GM12878 (cell line): Measurements from ENCODE around the gene MMP7. TPM values are rescaled to one million over a fixed set of nuclear protein-coding genes. Genes with fewer than 3 reads are reported as not detected.

Experiments used
- ATAC-seq: fragments of 200-7000 bp; cut with Tn5 transposase; 3 replicates; pipeline ENCODE4 v1.9.1; 2020; ENCODE audit warnings: mild to moderate bottlenecking, moderate library complexity
- BruUV-seq: library from RNA; stranded (reverse); fragments of 400-500 nt; replicated peaks from 2 replicates; lab custom pipeline; 2021; lab: Mats Ljungman, UMichigan
- CTCF ChIA-PET: fragments of 300-600 bp; sonication (Branson Sonifier 250); formaldehyde crosslinking; extraction: SDS; loops from one replicate; lab custom pipeline; 2021; ENCODE audit warnings: inconsistent platforms; lab: Yijun Ruan, JAX
- POLR2A ChIA-PET: fragments of 350-600 bp; formaldehyde crosslinking; extraction: SDS; loops from one replicate; lab custom pipeline; 2021; ENCODE audit warnings: inconsistent platforms; lab: Charles Lee
- RAD21 ChIA-PET: fragments of 300-600 bp; sonication (Branson Sonifier 250); formaldehyde crosslinking; loops from one replicate; lab custom pipeline; 2023; ENCODE audit warnings: antibody characterized with exemption; ENCODE audit not compliant: unreplicated experiment; lab: Charles Lee
- SMC1A ChIA-PET: fragments of 300-600 bp; sonication (Branson Sonifier 250); formaldehyde crosslinking; loops from one replicate; lab custom pipeline; 2023; ENCODE audit not compliant: unreplicated experiment, uncharacterized antibody; lab: Charles Lee
- DNase-seq: peaks from one replicate; pipeline ENCODE4 v3.0.0-alpha.2; 2011; ENCODE audit warnings: low read depth, low spot score
- FAIRE-seq: peaks from 3 replicates; lab custom pipeline; 2011; peaks lifted over from hg19 to GRCh38; lab: Jason Lieb, UNC
- H2AFZ ChIP-seq: 2 replicates; pipeline ENCODE4 v1.6.0; 2011; ENCODE audit warnings: low read depth, low read length, control low read depth; ENCODE audit not compliant: control insufficient read depth
- H3K27ac ChIP-seq: 2 replicates; pipeline ENCODE4 v1.5.1; 2011; ENCODE audit warnings: control low read depth; ENCODE audit not compliant: control insufficient read depth, insufficient read depth
- H3K27me3 ChIP-seq, 2 experiments: replicated peaks in 1 of 2; 2 replicates each; pipeline versions ENCODE4 v1.6.0 to v1.6.1; 2011; ENCODE audit warnings: low read length in 1 of 2; ENCODE audit not compliant: control insufficient read depth in 2 of 2, insufficient read depth in 2 of 2
- H3K36me3 ChIP-seq, 2 experiments: 2 replicates each; pipeline ENCODE4 v1.5.1; 2011; ENCODE audit warnings: low read length in 1 of 2; ENCODE audit not compliant: control insufficient read depth in 2 of 2, insufficient read depth in 2 of 2
- H3K4me1 ChIP-seq: 2 replicates; pipeline ENCODE4 v1.6.1; 2011; ENCODE audit warnings: mild to moderate bottlenecking, low read length, moderate library complexity, mixed read lengths; ENCODE audit not compliant: control insufficient read depth, insufficient read depth
- H3K4me2 ChIP-seq: 2 replicates; pipeline ENCODE4 v1.6.0; 2011; ENCODE audit warnings: control low read depth; ENCODE audit not compliant: control insufficient read depth, insufficient read depth
- H3K4me3 ChIP-seq: fragments of 200-600 bp; sonication (generic); 2 replicates; pipeline ENCODE4 v1.5.1; 2016
- H3K79me2 ChIP-seq: 2 replicates; pipeline ENCODE4 v1.6.0; 2011; ENCODE audit warnings: low read length; ENCODE audit not compliant: control insufficient read depth, insufficient read depth
- H3K9ac ChIP-seq: 2 replicates; pipeline ENCODE4 v1.8.0; 2011; ENCODE audit warnings: low read length, control low read depth, mixed read lengths; ENCODE audit not compliant: control insufficient read depth, insufficient read depth
- H3K9me3 ChIP-seq: replicated peaks from 3 replicates; pipeline ENCODE4 v1.5.1; 2011; ENCODE audit warnings: mild to moderate bottlenecking, low read length; ENCODE audit not compliant: control insufficient read depth, insufficient read depth
- H4K20me1 ChIP-seq: 2 replicates; pipeline ENCODE4 v1.6.0; 2011; ENCODE audit not compliant: control insufficient read depth, insufficient read depth
- CREM ChIP-seq: IDR thresholded peaks from 2 replicates; pipeline ENCODE4 v1.6.1; 2014; ENCODE audit warnings: antibody characterized with exemption, low read depth
- EZH2 ChIP-seq: IDR thresholded peaks from 2 replicates; pipeline ENCODE4 v1.6.1; 2012; ENCODE audit warnings: low read depth, mild to moderate bottlenecking, control low read depth, inconsistent platforms, low read length, borderline replicate concordance; ENCODE audit not compliant: control insufficient read depth
- GATAD2B ChIP-seq: fragments of 450-650 bp; conservative IDR thresholded peaks from 2 replicates; pipeline ENCODE4 v1.6.1; 2017; ENCODE audit warnings: low read depth, mild to moderate bottlenecking, moderate library complexity
- JUNB ChIP-seq: IDR thresholded peaks from 2 replicates; pipeline ENCODE4 v1.6.1; 2016; ENCODE audit warnings: antibody characterized with exemption, mild to moderate bottlenecking
- LARP7 ChIP-seq: fragments of 450-650 bp; IDR thresholded peaks from 2 replicates; pipeline ENCODE4 v1.6.1; 2017; ENCODE audit warnings: mild to moderate bottlenecking
- MEF2A ChIP-seq: IDR thresholded peaks from 2 replicates; pipeline ENCODE4 v1.6.1; 2011; ENCODE audit warnings: low read depth, mild to moderate bottlenecking, low read length, moderate library complexity; ENCODE audit not compliant: insufficient read depth
- PAX5 ChIP-seq: IDR thresholded peaks from 2 replicates; pipeline ENCODE4 v1.6.1; 2011; ENCODE audit warnings: low read depth, low read length, borderline replicate concordance
- POLR2AphosphoS2 ChIP-seq: IDR thresholded peaks from 2 replicates; pipeline ENCODE4 v1.6.1; 2011; ENCODE audit warnings: low read depth, mild to moderate bottlenecking, low read length, improper control_type of control experiment, moderate library complexity
- RELB ChIP-seq: fragments of 450-650 bp; IDR thresholded peaks from 2 replicates; pipeline ENCODE4 v1.6.1; 2017; ENCODE audit warnings: low read depth, mild to moderate bottlenecking, moderate library complexity
- SIN3A ChIP-seq: IDR thresholded peaks from 2 replicates; pipeline ENCODE4 v1.6.1; 2012; ENCODE audit warnings: low read depth, low read length, improper control_type of control experiment
- SKIL ChIP-seq: fragments of 450-650 bp; IDR thresholded peaks from 2 replicates; pipeline ENCODE4 v1.6.1; 2017; ENCODE audit warnings: mild to moderate bottlenecking, low read depth, inconsistent platforms; ENCODE audit not compliant: poor library complexity, severe bottlenecking
- SUPT20H ChIP-seq: IDR thresholded peaks from 2 replicates; pipeline ENCODE4 v1.6.1; 2011; ENCODE audit warnings: low read depth, mild to moderate bottlenecking, low read length, moderate library complexity, borderline replicate concordance; ENCODE audit not compliant: control insufficient read depth
- TAF1 ChIP-seq: IDR thresholded peaks from 2 replicates; pipeline ENCODE4 v1.6.1; 2011; ENCODE audit warnings: mild to moderate bottlenecking, low read depth, low read length, borderline replicate concordance
- ZNF384 ChIP-seq: IDR thresholded peaks from 2 replicates; pipeline ENCODE4 v1.6.1; 2012; ENCODE audit warnings: low read depth, mild to moderate bottlenecking, low read length, improper control_type of control experiment, borderline replicate concordance
- WGBS: methylation state at CpG from one replicate; pipeline ENCODE4 v1.1.6; 2016; ENCODE audit warnings: low lambda C conversion rate; ENCODE audit not compliant: insufficient replicate concordance, insufficient coverage; ENCODE audit errors: missing lambda C conversion rate; 5-methylcytosine and 5-hydroxymethylcytosine counted together
- in situ Hi-C: fragments of 300-500 bp; cut with MboI; formaldehyde crosslinking; loops from 9 replicates; pipeline ENCODE4 v1.14.3; 2018; ENCODE audit warnings: mixed read lengths
- intact Hi-C: fragments of 100-400 bp; cut with micrococcal nuclease; formaldehyde crosslinking; loops from one replicate; pipeline ENCODE4 v1.14.2; 2022; ENCODE audit not compliant: unreplicated experiment
- polyA plus RNA-seq, 11 experiments: library from polyadenylated mRNA; depleted of rRNA in 4 of 11; unstranded in 6 of 11; stranded (reverse) in 5 of 11; fragments of >200 nt; fragmentation: Nextera tagmentation in 4 of 11; fragmentation: Illumina TruSeq in 1 of 11; extraction: Ambion mirVana in 4 of 11; extraction: Trizol in 1 of 11; gene quantifications; 1 replicate in 1 of 11; 2 replicates in 10 of 11; pipeline versions ENCODE4 v1.2.1 to v1.2.3, GENCODE V29; 2011 to 2016; ENCODE audit warnings: inconsistent platforms in 2 of 11, missing spikeins in 2 of 11, low read depth in 1 of 11
- total RNA-seq, 4 experiments: library from RNA; depleted of rRNA in 3 of 4; stranded (reverse); fragments of >200 nt in 3 of 4; fragmentation: Illumina TruSeq in 1 of 4; extraction: Trizol in 1 of 4; gene quantifications; 2 replicates each; pipeline versions ENCODE4 v1.2.1 to v1.2.3, GENCODE V29; 2013 to 2021
- TF ChIP-seq, protein P1 (sequence below): fragments of 450-650 bp; IDR thresholded peaks from 2 replicates; pipeline ENCODE4 v1.6.1; 2017; ENCODE audit warnings: mild to moderate bottlenecking, moderate library complexity

MMP7 gene
- total and polyA plus RNA-seq, 10 of the 15 experiments (the other 5 are each of a cell fraction or from before 2014, with no cell fraction given): 0.63 to 18.0 (median 1.1) TPM

GRCh38 chr11:102523189-102523570, 7.4 kb downstream of the MMP7 start:
- ATAC-seq: no peak
- Histone ChIP-seq H3K4me3 (no peak overlapping the region), H3K27me3 (no peaks in the 10 kb centered on the region), H3K4me2 (no peak overlapping the region), H3K9me3 (no peaks in the 10 kb centered on the region), H2AFZ (no peak overlapping the region), H3K27ac (no peak overlapping the region), H3K9ac (no peak overlapping the region), H3K4me1 (peaks cover 15% of the 10 kb centered on the region), H4K20me1 (no peaks in the 10 kb centered on the region), H3K79me2 (no peaks in the 10 kb centered on the region), H3K36me3 (no peaks in the 10 kb centered on the region)
- in situ Hi-C loops: no loop called here
- ChIA-PET SMC1A (interaction anchor here (0.6 to 3.1 kb wide), 18 partner anchors 8 to 243 kb away, joined by 3 to 18 read pairs (median 6); no protein-coding TSS in a partner anchor), CTCF (interaction anchor here (0.6 to 5.3 kb wide), 14 partner anchors 8 to 181 kb away, joined by 3 to 53 read pairs (median 6); partner anchors contain the start of gene TMEM123), RAD21 (interaction anchor here (1.2 to 2.1 kb wide), 5 partner anchors 9 to 90 kb away, joined by 6 to 10 read pairs (median 9); no protein-coding TSS in a partner anchor), POLR2A (interaction anchor here (0.6 to 1.8 kb wide), 4 partner anchors 8 to 89 kb away, joined by 4 to 8 read pairs (median 4); no protein-coding TSS in a partner anchor)
- WGBS: 25% methylated on average over 2 of the region's 2 CpGs
- FAIRE-seq: no peak
- intact Hi-C loops: no loop called here
- DNase-seq: no peak
- BruUV-seq: no TSS peak
- TF ChIP-seq JUNB: no peak
- TF ChIP-seq TAF1: no peak
- TF ChIP-seq ZNF384: no peak
- no peak for TF ChIP-seq SIN3A
- no peak for TF ChIP-seq MEF2A
- TF ChIP-seq LARP7: no peak
- no peak for TF ChIP-seq PAX5
- no peak for TF ChIP-seq CREM
- no peak for TF ChIP-seq RELB
- no peak for TF ChIP-seq SUPT20H
- TF ChIP-seq EZH2: no peak
- TF ChIP-seq, protein P1, sequence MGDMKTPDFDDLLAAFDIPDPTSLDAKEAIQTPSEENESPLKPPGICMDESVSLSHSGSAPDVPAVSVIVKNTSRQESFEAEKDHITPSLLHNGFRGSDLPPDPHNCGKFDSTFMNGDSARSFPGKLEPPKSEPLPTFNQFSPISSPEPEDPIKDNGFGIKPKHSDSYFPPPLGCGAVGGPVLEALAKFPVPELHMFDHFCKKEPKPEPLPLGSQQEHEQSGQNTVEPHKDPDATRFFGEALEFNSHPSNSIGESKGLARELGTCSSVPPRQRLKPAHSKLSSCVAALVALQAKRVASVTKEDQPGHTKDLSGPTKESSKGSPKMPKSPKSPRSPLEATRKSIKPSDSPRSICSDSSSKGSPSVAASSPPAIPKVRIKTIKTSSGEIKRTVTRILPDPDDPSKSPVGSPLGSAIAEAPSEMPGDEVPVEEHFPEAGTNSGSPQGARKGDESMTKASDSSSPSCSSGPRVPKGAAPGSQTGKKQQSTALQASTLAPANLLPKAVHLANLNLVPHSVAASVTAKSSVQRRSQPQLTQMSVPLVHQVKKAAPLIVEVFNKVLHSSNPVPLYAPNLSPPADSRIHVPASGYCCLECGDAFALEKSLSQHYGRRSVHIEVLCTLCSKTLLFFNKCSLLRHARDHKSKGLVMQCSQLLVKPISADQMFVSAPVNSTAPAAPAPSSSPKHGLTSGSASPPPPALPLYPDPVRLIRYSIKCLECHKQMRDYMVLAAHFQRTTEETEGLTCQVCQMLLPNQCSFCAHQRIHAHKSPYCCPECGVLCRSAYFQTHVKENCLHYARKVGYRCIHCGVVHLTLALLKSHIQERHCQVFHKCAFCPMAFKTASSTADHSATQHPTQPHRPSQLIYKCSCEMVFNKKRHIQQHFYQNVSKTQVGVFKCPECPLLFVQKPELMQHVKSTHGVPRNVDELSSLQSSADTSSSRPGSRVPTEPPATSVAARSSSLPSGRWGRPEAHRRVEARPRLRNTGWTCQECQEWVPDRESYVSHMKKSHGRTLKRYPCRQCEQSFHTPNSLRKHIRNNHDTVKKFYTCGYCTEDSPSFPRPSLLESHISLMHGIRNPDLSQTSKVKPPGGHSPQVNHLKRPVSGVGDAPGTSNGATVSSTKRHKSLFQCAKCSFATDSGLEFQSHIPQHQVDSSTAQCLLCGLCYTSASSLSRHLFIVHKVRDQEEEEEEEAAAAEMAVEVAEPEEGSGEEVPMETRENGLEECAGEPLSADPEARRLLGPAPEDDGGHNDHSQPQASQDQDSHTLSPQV: no peak
- TF ChIP-seq POLR2AphosphoS2: no peak
- TF ChIP-seq SKIL: no peak
- no peak for TF ChIP-seq GATAD2B
